Adipose tissue (tissue), 3 donors: ENCODE data around the gene P2RX5. TPM values are rescaled to one million over a fixed set of nuclear protein-coding genes. Genes with fewer than 3 reads are reported as not detected.

ENCODE experiments used
- H3K27ac ChIP-seq: one replicate; pipeline ENCODE4 v1.5.1; 2013; ENCODE audit warnings: low read depth, low read length
- WGBS, 3 donors: extraction: QIAGEN DNeasy Blood & Tissue Kit; methylation state at CpG; one replicate each; pipeline ENCODE4 v1.1.7; 2013; 5-methylcytosine and 5-hydroxymethylcytosine counted together
- polyA plus RNA-seq, 3 donors: library from polyadenylated mRNA; stranded (reverse); fragments of 200-250 nt; gene quantifications; one replicate each; pipeline ENCODE4 v1.2.3, GENCODE V29; 2013
- donor health status: healthy with polysubstance abuse.
- donor health status: Bipolar disorder and iron deficiency.
- donor health status: healthy.

The P2RX5 gene
- polyA plus RNA-seq, 3 donors, result 0.45 to 2.1 (median 1.1) TPM

- H3K27ac ChIP-seq, result no peak overlapping the region
- 74 to 76% (median 76%) methylated on average over 5 of the region's 5 CpGs for WGBS, 3 donors
Observed at GRCh38 chr17:3665834-3666233, 30.1 kb downstream of the P2RX5 start.

DNA sequence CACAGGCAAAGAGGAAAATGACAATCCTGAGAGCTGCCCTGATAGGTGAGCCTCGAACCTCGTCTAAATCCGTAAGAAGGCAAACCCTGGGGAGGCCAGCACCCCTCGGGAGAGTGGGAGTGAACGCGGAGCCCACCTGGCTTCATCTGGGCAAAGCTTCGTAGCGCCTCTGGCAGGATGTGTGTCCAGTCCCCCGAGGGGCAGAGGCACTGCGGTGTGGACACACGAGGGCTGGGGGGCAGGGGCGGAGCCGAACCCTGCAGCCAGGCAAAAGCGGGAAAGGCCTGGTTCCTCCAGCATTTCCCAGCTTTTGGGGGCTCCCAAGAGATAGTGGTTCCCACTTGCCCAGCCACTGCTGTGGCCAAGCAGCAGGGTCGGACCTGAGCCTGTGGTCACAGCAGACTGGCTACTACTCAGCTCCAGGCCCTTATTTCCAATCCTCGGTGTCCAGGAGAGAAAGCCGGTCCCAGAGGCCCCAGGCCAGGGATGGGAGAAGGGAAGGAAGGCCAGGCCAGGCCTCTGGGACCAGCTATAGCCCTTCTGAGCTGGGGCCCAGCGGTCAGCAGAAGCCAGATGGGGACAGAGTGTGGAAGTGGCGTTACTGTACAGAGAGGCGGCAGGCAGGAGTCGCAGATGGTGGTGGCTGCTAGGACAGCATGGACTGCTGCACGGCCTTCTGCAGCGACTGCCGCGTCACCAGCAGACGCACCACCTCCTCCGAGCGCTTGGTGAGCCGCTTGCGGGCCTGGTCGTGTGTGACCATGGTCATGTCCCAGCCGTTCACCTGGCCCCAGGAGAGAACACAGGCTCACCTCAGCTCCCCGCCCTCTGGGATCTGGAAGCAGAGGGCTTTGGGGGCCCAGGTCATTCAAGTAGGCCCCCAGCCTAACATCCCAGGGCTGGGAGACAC, 32.6 kb downstream of the P2RX5 start:
- H3K27ac ChIP-seq, result no peak overlapping the region
- WGBS, 3 donors, result 86 to 88% (median 87%) methylated on average over 32 to 33 of the region's 33 CpGs

- 82 to 93% (median 87%) methylated on average over 23 of the region's 23 CpGs for WGBS, 3 donors
- H3K27ac ChIP-seq, result no peak overlapping the region
Observed at GRCh38 chr17:3660311-3660891, 35.6 kb downstream of the P2RX5 start.

GRCh38 chr17:3659541-3660111, 36.3 kb downstream of the P2RX5 start:
- peak overlapping the region; percentile 51 for H3K27ac ChIP-seq
- WGBS, 3 donors, result 54 to 69% (median 65%) methylated on average over 22 of the region's 22 CpGs

DNA sequence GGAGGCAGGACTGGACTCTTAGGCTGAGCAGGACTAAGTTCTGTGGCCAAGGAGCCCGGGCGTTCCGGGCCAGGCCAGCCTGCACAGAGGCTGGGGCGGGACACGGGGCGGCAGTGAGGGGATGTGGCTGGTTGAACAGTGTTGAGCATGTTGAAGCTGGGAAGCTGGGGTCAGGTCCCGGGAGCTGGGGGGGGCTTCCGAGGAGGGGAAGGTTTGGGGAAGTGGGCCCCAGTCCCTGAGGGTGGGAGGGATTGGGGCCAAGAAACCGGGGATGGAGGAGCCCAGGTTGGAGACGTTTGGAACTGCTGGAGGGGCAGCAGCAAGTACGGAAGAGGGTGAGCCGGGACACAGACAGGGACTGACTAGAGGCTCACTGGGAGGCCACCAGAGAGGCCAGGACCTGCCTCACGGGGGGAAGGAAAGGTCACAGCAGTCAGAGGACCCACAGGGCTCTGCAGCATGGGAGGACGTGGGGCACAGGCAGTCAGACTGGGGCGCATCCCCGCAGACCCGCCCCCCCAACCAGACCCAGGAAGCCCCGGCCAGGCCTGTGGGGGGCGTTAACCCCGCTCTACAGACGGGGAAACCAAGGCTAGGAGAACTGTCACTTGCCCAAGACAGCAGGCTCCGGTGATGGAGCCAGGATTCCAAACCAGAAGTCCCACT, 37.0 kb downstream of the P2RX5 start:
- 48 to 75% (median 67%) methylated on average over 22 of the region's 22 CpGs for WGBS, 3 donors
- H3K27ac ChIP-seq, result no peak overlapping the region

DNA sequence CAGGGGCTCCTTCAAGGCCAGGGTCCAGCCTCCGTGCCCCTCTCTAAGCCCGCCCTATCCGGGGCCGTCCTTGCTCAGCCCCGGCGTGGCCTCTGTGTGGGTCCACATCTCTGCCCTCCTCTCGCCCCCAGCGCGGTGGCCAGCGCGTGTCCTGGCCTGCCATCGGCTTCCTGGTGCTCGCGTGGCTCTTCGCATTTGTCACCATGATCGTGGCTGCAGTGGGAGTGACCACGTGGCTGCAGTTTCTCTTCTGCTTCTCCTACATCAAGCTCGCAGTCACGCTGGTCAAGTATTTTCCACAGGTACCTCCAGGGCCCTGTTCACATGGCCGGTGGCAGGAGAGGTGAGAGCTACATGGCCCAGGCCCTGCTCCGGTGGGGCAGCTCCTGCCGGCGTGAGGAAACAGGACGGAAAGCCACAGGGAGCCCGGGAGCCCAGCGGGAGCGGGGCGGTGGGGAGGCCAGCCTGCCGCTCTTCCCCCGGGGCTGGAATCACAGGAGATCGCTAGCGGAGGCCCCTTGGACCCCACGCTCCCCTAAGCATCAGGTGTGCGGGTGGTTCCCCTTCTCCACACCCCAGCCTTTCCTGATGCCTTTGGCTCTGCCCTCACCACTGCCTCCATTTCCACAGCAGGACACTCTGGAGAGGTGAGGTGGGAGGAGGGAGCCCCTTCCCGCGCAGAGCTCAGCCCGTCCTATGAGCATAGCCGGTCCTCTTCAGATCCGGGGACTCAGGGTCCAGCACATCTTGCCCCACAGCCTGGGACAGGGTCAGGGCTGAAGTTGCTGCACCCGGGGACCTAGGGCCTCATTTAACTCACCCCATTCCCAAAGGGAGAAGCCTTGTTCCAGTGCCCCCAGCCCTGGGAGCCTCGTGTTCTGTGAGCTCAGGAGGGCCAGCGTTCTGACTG, 37.8 kb downstream of the P2RX5 start:
- WGBS, 3 donors, result 84 to 89% (median 87%) methylated on average over 42 of the region's 42 CpGs
- no peak overlapping the region for H3K27ac ChIP-seq

- no peak overlapping the region for H3K27ac ChIP-seq
- WGBS, 3 donors, result 87 to 92% (median 87%) methylated on average over 7 of the region's 7 CpGs
Observed at GRCh38 chr17:3657588-3657869, 38.4 kb downstream of the P2RX5 start.

DNA sequence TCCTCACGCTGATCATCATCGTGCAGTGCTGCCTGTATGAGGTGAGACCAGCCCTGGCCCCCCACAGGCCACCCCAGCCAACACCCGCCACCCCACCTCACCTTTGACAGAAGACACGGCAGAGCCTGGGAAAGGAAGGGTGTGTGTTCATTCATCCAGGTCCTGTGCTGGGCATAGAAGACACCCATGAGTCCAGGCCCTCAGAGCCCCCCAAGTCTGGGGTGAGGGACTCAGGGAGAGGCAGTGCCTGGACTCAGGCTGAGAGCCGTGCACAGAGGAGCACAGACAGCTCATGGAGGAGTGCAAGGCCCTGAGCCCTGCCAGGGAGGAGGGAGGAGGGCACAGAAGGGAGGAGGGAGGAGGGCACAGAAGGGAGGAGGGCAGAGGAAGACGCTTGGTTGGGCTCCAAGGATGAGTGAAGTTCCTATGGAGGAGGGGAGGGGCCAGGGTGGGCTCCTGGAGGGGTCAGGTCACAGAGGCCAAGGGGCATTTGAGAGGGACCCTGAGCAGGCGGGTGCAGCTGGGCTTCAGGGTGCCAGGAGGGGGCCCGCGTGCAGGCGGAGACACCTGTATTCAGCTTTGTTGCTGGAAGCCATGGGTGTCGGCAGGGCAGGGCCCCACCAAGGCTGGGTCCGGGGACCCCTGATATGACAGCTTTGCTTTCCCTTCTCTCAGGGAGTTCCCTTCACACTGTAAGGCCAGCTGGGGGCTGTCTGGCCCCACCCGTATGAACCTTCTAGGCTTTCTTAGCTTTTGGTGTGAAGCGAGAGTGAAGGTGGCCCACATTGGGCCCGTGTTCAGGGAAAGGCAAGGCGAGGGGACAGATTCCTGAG, 39.0 kb downstream of the P2RX5 start:
- H3K27ac ChIP-seq, result no peak overlapping the region
- 84 to 88% (median 86%) methylated on average over 15 to 16 of the region's 16 CpGs for WGBS, 3 donors

DNA sequence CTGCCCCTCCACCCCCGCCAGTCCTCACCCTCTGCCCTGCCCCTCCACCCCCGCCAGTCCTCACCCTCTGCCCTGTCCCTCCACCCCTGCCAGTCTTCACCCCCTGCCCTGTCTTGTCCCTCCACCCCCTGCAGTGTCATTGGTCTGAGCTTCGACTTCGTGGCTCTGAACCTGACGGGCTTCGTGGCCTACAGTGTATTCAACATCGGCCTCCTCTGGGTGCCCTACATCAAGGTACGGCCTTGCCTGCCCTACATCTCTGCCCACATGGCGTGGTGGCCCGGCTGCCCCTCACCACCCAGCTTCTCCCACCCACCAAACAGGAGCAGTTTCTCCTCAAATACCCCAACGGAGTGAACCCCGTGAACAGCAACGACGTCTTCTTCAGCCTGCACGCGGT, 39.6 kb downstream of the P2RX5 start:
- no peak overlapping the region for H3K27ac ChIP-seq
- 86 to 91% (median 91%) methylated on average over 14 to 16 of the region's 16 CpGs for WGBS, 3 donors

DNA sequence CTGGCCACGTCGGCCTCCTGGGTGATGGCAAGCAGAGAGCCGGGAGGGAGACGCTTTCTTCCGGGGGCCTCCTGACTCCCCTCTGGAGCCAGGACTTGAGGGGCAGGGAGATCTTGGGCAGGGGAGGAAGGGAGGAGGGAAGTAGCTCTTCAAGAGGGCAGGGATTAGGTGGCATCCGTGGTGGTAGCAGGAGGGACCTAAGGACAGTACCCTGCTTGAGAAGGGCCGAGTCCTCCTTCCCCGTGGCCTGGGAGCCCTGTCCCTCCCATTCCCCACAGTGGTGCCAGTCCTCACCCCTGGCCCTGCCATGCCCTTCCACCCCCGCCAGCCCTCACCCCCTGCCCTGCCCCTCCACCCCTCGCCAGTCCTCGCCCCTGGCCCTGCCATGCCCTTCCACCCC, 40.2 kb downstream of the P2RX5 start:
- WGBS, 3 donors, result 90 to 92% (median 91%) methylated on average over 8 to 11 of the region's 11 CpGs
- no peak overlapping the region for H3K27ac ChIP-seq

- no peak overlapping the region for H3K27ac ChIP-seq
- 56 to 65% (median 59%) methylated on average over 20 of the region's 20 CpGs for WGBS, 3 donors
Observed at GRCh38 chr17:3647769-3648555, 48.0 kb downstream of the P2RX5 start.

DNA sequence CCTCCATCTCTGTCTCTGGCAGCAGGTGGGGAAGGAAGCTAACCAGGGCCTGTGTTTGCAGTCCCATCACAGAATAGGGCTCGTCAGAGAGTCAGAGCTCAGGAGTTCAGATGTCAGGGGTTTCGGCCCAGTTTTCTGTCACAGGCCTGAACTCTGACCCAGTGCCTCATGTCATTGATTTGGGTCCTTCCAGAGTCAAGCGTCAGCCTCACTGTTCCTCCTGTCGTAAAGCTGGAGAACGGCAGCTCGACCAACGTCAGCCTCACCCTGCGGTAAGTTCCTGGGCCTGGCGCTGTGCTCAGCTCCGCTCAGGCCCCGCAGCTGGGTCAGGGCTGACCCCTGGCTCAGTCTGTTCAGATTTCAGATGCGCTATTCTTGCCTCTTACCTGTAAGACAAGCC, 48.7 kb downstream of the P2RX5 start:
- no peak overlapping the region for H3K27ac ChIP-seq
- 81 to 88% (median 85%) methylated on average over 12 of the region's 12 CpGs for WGBS, 3 donors

- no peak overlapping the region for H3K27ac ChIP-seq
- 59 to 89% (median 85%) methylated on average over 5 of the region's 5 CpGs for WGBS, 3 donors
Observed at GRCh38 chr17:3645310-3645709, 50.6 kb downstream of the P2RX5 start.

GRCh38 chr17:3643889-3644349, 52.0 kb downstream of the P2RX5 start:
- H3K27ac ChIP-seq, result no peak overlapping the region
- WGBS, 3 donors, result 91 to 93% (median 92%) methylated on average over 4 of the region's 4 CpGs

DNA sequence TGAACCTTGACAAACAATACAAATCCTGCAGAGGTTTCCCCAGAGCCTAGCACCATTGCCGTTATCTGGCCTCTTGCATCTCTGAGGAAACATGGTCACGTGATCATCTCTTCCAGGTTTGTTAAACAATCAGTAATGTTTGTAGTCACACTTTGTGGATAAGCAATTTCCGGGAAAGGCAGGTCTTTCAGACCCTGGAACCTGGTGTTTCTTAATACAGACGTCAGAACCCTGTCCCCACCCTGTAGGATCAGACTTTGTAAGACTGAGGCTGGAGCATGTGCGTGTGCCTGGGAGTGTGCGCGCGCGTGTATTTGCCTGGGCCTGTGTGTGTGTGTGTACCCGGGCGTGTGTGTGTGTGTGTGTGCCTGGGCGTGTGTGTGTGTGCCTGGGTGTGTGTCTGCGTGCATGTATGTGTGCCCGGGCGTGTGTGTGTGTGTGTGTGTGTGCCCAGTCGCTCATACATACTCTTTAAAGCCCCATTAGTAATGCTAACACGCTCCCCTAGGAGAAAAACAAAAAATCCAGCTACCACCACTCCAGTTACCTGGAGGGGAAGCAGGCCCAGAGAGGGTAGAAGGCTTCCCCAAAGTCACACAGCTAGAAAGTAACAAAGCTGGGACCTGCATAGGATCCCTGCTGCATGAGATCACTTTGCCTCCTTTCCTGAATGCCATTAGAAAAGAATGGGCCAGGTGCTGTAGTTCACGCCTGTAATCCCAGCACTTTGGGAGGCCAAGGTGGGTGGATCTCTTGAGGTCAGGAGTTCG, 54.1 kb downstream of the P2RX5 start:
- H3K27ac ChIP-seq, result no peak overlapping the region

GRCh38 chr17:3641014-3641413, 54.9 kb downstream of the P2RX5 start:
- no peak overlapping the region for H3K27ac ChIP-seq
- WGBS, 3 donors, result 43 to 79% (median 72%) methylated on average over 3 of the region's 3 CpGs

More for the DNA sequence above, 54.1 kb downstream of the P2RX5 start:
- WGBS, 3 donors, result 73 to 81% (median 80%) methylated on average over 19 of the region's 19 CpGs
